ENCODE measurements around the gene BBLN. TPM values are rescaled to one million over a fixed set of nuclear protein-coding genes. Genes with fewer than 3 reads are reported as not detected.

The BBLN gene
- total and polyA plus RNA-seq, 2 of the 4 experiments (the other 2 are of a cell fraction): 25.1 to 103 TPM

- H2BK120ac ChIP-seq (ENCODE audit: low read depth, low read length): no peak overlapping the region
- no peaks in the 10 kb centered on the region for H3K27me3 ChIP-seq (ENCODE audit: control insufficient read depth, insufficient read depth, low read length)
- H3K9me1 ChIP-seq (ENCODE audit: insufficient read depth, low read length): 0 out of 2 replicates have a peak, but pooled peaks cover 7% of the 10 kb centered on the region
- no peak overlapping the region for H3K27ac ChIP-seq (ENCODE audit: insufficient read depth, low read length)
- BruUV-seq (replicated peaks): no TSS peak
- ChIA-PET CTCF (no interaction called here), POLR2A (ENCODE audit: unreplicated experiment) (no interaction called here)
- H2BK15ac ChIP-seq (ENCODE audit: low read depth, low read length): no peak overlapping the region
- no peak overlapping the region for H3K18ac ChIP-seq (ENCODE audit: low read depth, low read length)
- no peak overlapping the region for H2BK5ac ChIP-seq (ENCODE audit: low read depth, low read length, poor library complexity, severe bottlenecking)
- TF ChIP-seq ELK1 (IDR thresholded peaks at IDR 0.05; ENCODE audit: borderline replicate concordance, low read depth, low read length): no peak
- TF ChIP-seq MAFK (IDR thresholded peaks at IDR 0.05; ENCODE audit: low read depth, low read length): no peak
- TF ChIP-seq RAD21 (IDR thresholded peaks at IDR 0.05; ENCODE audit: low read length): no peak
- TF ChIP-seq NFE2L2 (IDR thresholded peaks at IDR 0.05; ENCODE audit: low read depth, low read length): no peak
- TF ChIP-seq CEBPB (IDR thresholded peaks at IDR 0.05; ENCODE audit: low read depth, low read length): no peak
- no peak for TF ChIP-seq USF2 (IDR thresholded peaks at IDR 0.05; ENCODE audit: low read depth, low read length)
- TF ChIP-seq SMC3 (IDR thresholded peaks at IDR 0.05; ENCODE audit: low read depth, low read length): no peak
- TF ChIP-seq RFX5 (IDR thresholded peaks at IDR 0.05; ENCODE audit: low read depth, low read length): no peak
- TF ChIP-seq RCOR1 (IDR thresholded peaks at IDR 0.05; ENCODE audit: insufficient replicate concordance, low read length): no peak
- no peak for TF ChIP-seq POLR2A (IDR thresholded peaks at IDR 0.05; ENCODE audit: low read depth, low read length)
- no peak for TF ChIP-seq CHD1 (IDR thresholded peaks at IDR 0.05; ENCODE audit: low read depth, low read length)
- TF ChIP-seq, protein P1, sequence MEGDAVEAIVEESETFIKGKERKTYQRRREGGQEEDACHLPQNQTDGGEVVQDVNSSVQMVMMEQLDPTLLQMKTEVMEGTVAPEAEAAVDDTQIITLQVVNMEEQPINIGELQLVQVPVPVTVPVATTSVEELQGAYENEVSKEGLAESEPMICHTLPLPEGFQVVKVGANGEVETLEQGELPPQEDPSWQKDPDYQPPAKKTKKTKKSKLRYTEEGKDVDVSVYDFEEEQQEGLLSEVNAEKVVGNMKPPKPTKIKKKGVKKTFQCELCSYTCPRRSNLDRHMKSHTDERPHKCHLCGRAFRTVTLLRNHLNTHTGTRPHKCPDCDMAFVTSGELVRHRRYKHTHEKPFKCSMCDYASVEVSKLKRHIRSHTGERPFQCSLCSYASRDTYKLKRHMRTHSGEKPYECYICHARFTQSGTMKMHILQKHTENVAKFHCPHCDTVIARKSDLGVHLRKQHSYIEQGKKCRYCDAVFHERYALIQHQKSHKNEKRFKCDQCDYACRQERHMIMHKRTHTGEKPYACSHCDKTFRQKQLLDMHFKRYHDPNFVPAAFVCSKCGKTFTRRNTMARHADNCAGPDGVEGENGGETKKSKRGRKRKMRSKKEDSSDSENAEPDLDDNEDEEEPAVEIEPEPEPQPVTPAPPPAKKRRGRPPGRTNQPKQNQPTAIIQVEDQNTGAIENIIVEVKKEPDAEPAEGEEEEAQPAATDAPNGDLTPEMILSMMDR (conservative IDR thresholded peaks at IDR 0.05; ENCODE audit: low read depth, low read length): no peak
- TF ChIP-seq FOS (IDR thresholded peaks at IDR 0.05; ENCODE audit: low read depth, low read length): no peak
- no peak for TF ChIP-seq MXI1 (IDR thresholded peaks at IDR 0.05; ENCODE audit: borderline replicate concordance, low read depth, low read length)
- no peak for TF ChIP-seq BHLHE40 (IDR thresholded peaks at IDR 0.05; ENCODE audit: low read depth, low read length)
- no peak for TF ChIP-seq MAZ (IDR thresholded peaks at IDR 0.05; ENCODE audit: borderline replicate concordance, low read depth, low read length)
- H2AFZ ChIP-seq (replicated peaks; ENCODE audit: low read length, poor library complexity): no peak overlapping the region
- H2AK9ac ChIP-seq (replicated peaks; ENCODE audit: low read depth, low read length, poor library complexity): peak overlapping the region; percentile 45
- no peaks in the 10 kb centered on the region for H4K20me1 ChIP-seq (ENCODE audit: insufficient read depth, low read length)
- H3K14ac ChIP-seq (replicated peaks; ENCODE audit: low read depth, low read length): no peak overlapping the region
- ATAC-seq (ENCODE audit: low read depth) (no peak), DNase-seq (no peak)
- H3K4ac ChIP-seq (ENCODE audit: low read depth, low read length): no peak overlapping the region
- H3K56ac ChIP-seq (ENCODE audit: extremely low read depth, insufficient read depth, low read length): no peak overlapping the region
- no peak overlapping the region for H4K5ac ChIP-seq (ENCODE audit: low read depth, low read length)
- H4K8ac ChIP-seq (ENCODE audit: low read depth in 2 of 2, low read length in 2 of 2): no peak overlapping the region
- in situ Hi-C loops (cut with MboI; ENCODE audit: low sequenced_read_pairs) (no loop called here), dilution Hi-C loops (cut with HindIII; ENCODE audit: low sequenced_read_pairs, unreplicated experiment) (no loop called here), intact Hi-C loops (cut with micrococcal nuclease) (no loop called here)
- no peak overlapping the region for H2BK20ac ChIP-seq (ENCODE audit: low read depth, low read length)
- H2AK5ac ChIP-seq (ENCODE audit: low read depth, low read length): no peak overlapping the region
- no CpG with 5 or more reads among the region's 2 CpGs for WGBS, 2 experiments (ENCODE audit: extremely low coverage in 2 of 2, insufficient read length in 1 of 2)
- no peak overlapping the region; the same call in 1 of the 2 replicates for H3K4me2 ChIP-seq (ENCODE audit: low read depth, low read length)
- peaks cover 10% of the 10 kb centered on the region for H3K4me1 ChIP-seq (ENCODE audit: control insufficient read depth, insufficient read depth, low read length)
- H3K9me3 ChIP-seq (ENCODE audit: control insufficient read depth, insufficient read depth, low read length): no peaks in the 10 kb centered on the region
- no peak overlapping the region for H3K23ac ChIP-seq (ENCODE audit: low read depth, low read length)
- H3K4me3 ChIP-seq (ENCODE audit: insufficient read depth, low read depth, low read length): no peak overlapping the region
- H3K36me3 ChIP-seq (ENCODE audit: control insufficient read depth, insufficient read depth, low read length): peaks cover 27% of the 10 kb centered on the region
- peaks cover 20 to 47% of the 10 kb centered on the region in 2 experiments for H3K79me1 ChIP-seq (ENCODE audit: low read depth in 1 of 2, low read length in 2 of 2)
- no peak overlapping the region for H4K91ac ChIP-seq (ENCODE audit: insufficient read depth, low read depth, low read length)
- H3K9ac ChIP-seq (ENCODE audit: low read depth, low read length): no peak overlapping the region
Observed at GRCh38 chr9:128190013-128190412, 29.9 kb downstream of the BBLN start.
